Measurements from ENCODE around the gene ARHGAP19.

DNA sequence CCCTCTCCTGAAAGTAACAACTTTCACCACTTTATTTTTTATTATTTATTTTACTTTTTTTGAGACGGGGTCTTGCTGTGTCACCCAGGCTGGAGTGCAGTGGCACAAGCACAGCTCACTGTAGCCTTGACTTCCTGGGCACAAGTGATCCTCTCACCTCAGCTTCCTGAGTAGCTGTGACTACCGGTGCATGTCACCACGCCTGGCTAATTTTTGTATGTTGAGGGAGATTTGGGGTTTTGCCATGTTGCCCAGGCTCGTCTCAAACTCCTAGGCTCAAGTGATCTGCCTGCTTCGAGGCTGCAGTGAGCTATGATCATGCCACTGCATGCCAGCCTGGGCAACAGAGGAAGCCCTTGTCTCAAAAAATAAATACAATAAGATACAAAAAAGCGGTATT is 91.8 kb downstream of the ARHGAP19 start:
- TF ChIP-seq CTCF (conservative IDR thresholded peaks at IDR 0.05) (no peak), EZH2 (IDR thresholded peaks at IDR 0.05; ENCODE audit: low read depth) (no peak)
